Superior temporal gyrus (tissue), 1 donor: ENCODE measurements around the gene BDP1.
"Not testable (repeated sequence)": the region's sequence is repeated elsewhere in the genome, so short reads cannot be mapped to it uniquely, and the experiment has no call there.

Source experiments
- DNase-seq: peaks from one replicate; pipeline ENCODE4 v3.0.0-alpha.2; 2016; ENCODE audit errors: extremely low spot score

The BDP1 gene

GRCh38 chr5:71455427-71456361 is at the start of gene BDP1:
BDP1 (plus strand) TSS chr5:71455651; CDS start chr5:71455878, 227 bp downstream.
- DNase-seq: peak; percentile 99

GRCh38 chr5:71410088-71410487 is 45.4 kb upstream of the BDP1 start:
- not testable (repeated sequence) for DNase-seq

GRCh38 chr5:71415626-71416025 is 39.8 kb upstream of the BDP1 start:
- not testable (repeated sequence) for DNase-seq

- DNase-seq: not testable (repeated sequence)
Observed at GRCh38 chr5:71418026-71418425, 37.4 kb upstream of the BDP1 start.

- DNase-seq: not testable (repeated sequence)
Observed at GRCh38 chr5:71421278-71421677, 34.2 kb upstream of the BDP1 start.

- not testable (repeated sequence) for DNase-seq
Observed at GRCh38 chr5:71423896-71424295, 31.6 kb upstream of the BDP1 start.

GRCh38 chr5:71426686-71427474 is 28.6 kb upstream of the BDP1 start:
- not testable (repeated sequence) for DNase-seq

GRCh38 chr5:71432410-71432809 is 23.0 kb upstream of the BDP1 start:
- not testable (repeated sequence) for DNase-seq

GRCh38 chr5:71434825-71435224 is 20.6 kb upstream of the BDP1 start:
- not testable (repeated sequence) for DNase-seq

- not testable (repeated sequence) for DNase-seq
Observed at GRCh38 chr5:71441564-71441963, 13.9 kb upstream of the BDP1 start.

- DNase-seq: not testable (repeated sequence)
Observed at GRCh38 chr5:71443891-71444290, 11.6 kb upstream of the BDP1 start.

- not testable (repeated sequence) for DNase-seq
Observed at GRCh38 chr5:71445015-71445414, 10.4 kb upstream of the BDP1 start.

- not testable (repeated sequence) for DNase-seq
Observed at GRCh38 chr5:71445523-71446152, 9.8 kb upstream of the BDP1 start.

GRCh38 chr5:71446540-71447216 is 8.8 kb upstream of the BDP1 start:
- DNase-seq: peak; percentile 48

- peak; percentile 48 for DNase-seq
Observed at GRCh38 chr5:71447218-71447808, 8.1 kb upstream of the BDP1 start.

GRCh38 chr5:71452876-71453275 is 2.6 kb upstream of the BDP1 start:
- no peak for DNase-seq

- DNase-seq: no peak
Observed at GRCh38 chr5:71454913-71455312, 538 bp upstream of the BDP1 start.

- no peak for DNase-seq
Observed at GRCh38 chr5:71456362-71456743, 902 bp downstream of the BDP1 start.

- no peak for DNase-seq
Observed at GRCh38 chr5:71457106-71457505, 1.7 kb downstream of the BDP1 start.

- no peak for DNase-seq
Observed at GRCh38 chr5:71460693-71461092, 5.2 kb downstream of the BDP1 start.

- DNase-seq: no peak
Observed at GRCh38 chr5:71461360-71461759, 5.9 kb downstream of the BDP1 start.
